CD14-positive monocyte (primary cell): ENCODE data around the gene SMPD2. TPM values are rescaled to one million over a fixed set of nuclear protein-coding genes. Genes with fewer than 3 reads are reported as not detected.
A peak's percentile ranks its signal among the peaks of the same experiment; 100 is the strongest.

Source experiments
- DNase-seq, 3 donors: peaks; one replicate each; pipeline ENCODE4 v3.0.0-alpha.2; 2011 to 2022
- H2AFZ ChIP-seq: 2 replicates; pipeline ENCODE4 v1.6.0; 2012; ENCODE audit warnings: mild to moderate bottlenecking, low read depth, low read length, inconsistent platforms; ENCODE audit not compliant: insufficient read depth, poor library complexity, severe bottlenecking
- H3K27ac ChIP-seq, 2 donors: 1 replicate in 1 of 2; 2 replicates in 1 of 2; pipeline ENCODE4 v1.5.1; 2012 to 2013; ENCODE audit warnings: low read length in 2 of 2, control low read depth in 1 of 2, inconsistent platforms in 1 of 2, low read depth in 1 of 2, mild to moderate bottlenecking in 1 of 2
- H3K27me3 ChIP-seq, 2 donors: one replicate each; pipeline versions ENCODE4 v1.6.0 to v1.6.1; 2011 to 2013; ENCODE audit warnings: low read length in 2 of 2; ENCODE audit not compliant: control insufficient read depth in 2 of 2, insufficient read depth in 2 of 2
- H3K36me3 ChIP-seq, 2 donors: replicated peaks in 1 of 2; 1 replicate in 1 of 2; 2 replicates in 1 of 2; pipeline versions ENCODE4 v1.5.1 to v1.6.1; 2012 to 2013; ENCODE audit warnings: low read length in 2 of 2, control low read depth in 1 of 2, inconsistent platforms in 1 of 2, mild to moderate bottlenecking in 1 of 2; ENCODE audit not compliant: insufficient read depth in 2 of 2, control insufficient read depth in 1 of 2
- H3K4me1 ChIP-seq, 2 donors: 1 replicate in 1 of 2; 2 replicates in 1 of 2; pipeline versions ENCODE4 v1.5.1 to v1.6.1; 2012 to 2013; ENCODE audit warnings: low read length in 2 of 2, control low read depth in 1 of 2, inconsistent platforms in 1 of 2, mild to moderate bottlenecking in 1 of 2, moderate library complexity in 1 of 2; ENCODE audit not compliant: insufficient read depth in 2 of 2, control insufficient read depth in 1 of 2
- H3K4me2 ChIP-seq: replicated peaks from 2 replicates; pipeline ENCODE3; 2012; ENCODE audit warnings: low read length, moderate library complexity, mild to moderate bottlenecking; ENCODE audit not compliant: poor library complexity, severe bottlenecking; ENCODE audit errors: extremely low read depth
- H3K4me3 ChIP-seq, 3 experiments: fragments of 200-600 bp in 1 of 3; sonication (generic) in 1 of 3; replicated peaks in 1 of 3; 1 replicate in 2 of 3; 2 replicates in 1 of 3; pipeline ENCODE4 v1.5.1; 2011 to 2013; ENCODE audit warnings: low read length in 3 of 3, mild to moderate bottlenecking in 3 of 3, control low read depth in 2 of 3, low read depth in 2 of 3, inconsistent platforms in 1 of 3, moderate library complexity in 1 of 3
- H3K79me2 ChIP-seq: 2 replicates; pipeline ENCODE4 v1.6.0; 2012; ENCODE audit warnings: mild to moderate bottlenecking, control low read depth, inconsistent platforms, low read length, moderate library complexity; ENCODE audit not compliant: insufficient read depth
- H3K9ac ChIP-seq: 2 replicates; pipeline ENCODE4 v1.6.0; 2017; ENCODE audit warnings: low read length, mild to moderate bottlenecking; ENCODE audit not compliant: insufficient read depth, poor library complexity, severe bottlenecking
- H3K9me3 ChIP-seq, 2 donors: replicated peaks in 1 of 2; 1 replicate in 1 of 2; 2 replicates in 1 of 2; pipeline versions ENCODE4 v1.5.1 to v1.6.1; 2012 to 2013; ENCODE audit warnings: low read length in 2 of 2, control low read depth in 1 of 2; ENCODE audit not compliant: control insufficient read depth in 1 of 2, insufficient read depth in 1 of 2
- H4K20me1 ChIP-seq: 2 replicates; pipeline ENCODE4 v1.6.0; 2012; ENCODE audit warnings: mild to moderate bottlenecking, low read length, control low read depth, moderate library complexity; ENCODE audit not compliant: insufficient read depth
- H3K27ac Mint-ChIP-seq, 7 donors: one replicate each; pipeline ENCODE4 v1.8.0; 2020; ENCODE audit warnings: mild to moderate bottlenecking in 7 of 7, mixed read lengths in 7 of 7, moderate library complexity in 6 of 7, inconsistent platforms in 2 of 7
- H3K27me3 Mint-ChIP-seq, 3 donors: one replicate each; pipeline ENCODE4 v1.8.0; 2021 to 2022; ENCODE audit warnings: low read depth in 3 of 3, mild to moderate bottlenecking in 3 of 3, mixed read lengths in 3 of 3, moderate library complexity in 3 of 3, inconsistent platforms in 1 of 3
- H3K36me3 Mint-ChIP-seq, 2 donors: one replicate each; pipeline ENCODE4 v1.8.0; 2020; ENCODE audit warnings: mixed read lengths in 2 of 2, inconsistent platforms in 1 of 2, mild to moderate bottlenecking in 1 of 2
- H3K4me1 Mint-ChIP-seq: one replicate; pipeline ENCODE4 v1.8.0; 2020; ENCODE audit warnings: mild to moderate bottlenecking, mixed read lengths
- H3K4me3 Mint-ChIP-seq, 2 donors: one replicate each; pipeline ENCODE4 v1.8.0; 2020; ENCODE audit warnings: mild to moderate bottlenecking in 2 of 2, mixed read lengths in 2 of 2, moderate library complexity in 1 of 2
- H3K9me3 Mint-ChIP-seq, 7 donors: one replicate each; pipeline ENCODE4 v1.8.0; 2020 to 2022; ENCODE audit warnings: mixed read lengths in 7 of 7, mild to moderate bottlenecking in 6 of 7, moderate library complexity in 6 of 7, inconsistent platforms in 2 of 7
- WGBS: methylation state at CpG from one replicate; pipeline ENCODE4 v1.1.5; 2013; ENCODE audit warnings: missing lambda C conversion rate; ENCODE audit not compliant: insufficient coverage; 5-methylcytosine and 5-hydroxymethylcytosine counted together
- intact Hi-C, 2 donors: fragments of 100-400 bp; cut with micrococcal nuclease; formaldehyde crosslinking; loops; one replicate each; pipeline versions ENCODE4 v1.15.0 to v1.15.1; 2023
- polyA plus RNA-seq, 3 donors: library from polyadenylated mRNA; depleted of rRNA in 1 of 3; unstranded in 2 of 3; stranded (reverse) in 1 of 3; fragments of 300-500 nt in 2 of 3; fragments of >200 nt in 1 of 3; fragmentation: Illumina TruSeq in 2 of 3; gene quantifications; 1 replicate in 2 of 3; 2 replicates in 1 of 3; pipeline ENCODE4 v1.2.3, GENCODE V29; 2012 to 2021
- TF ChIP-seq, protein P1 (sequence below): fragments of 200-600 bp; IDR thresholded peaks from one replicate; pipeline ENCODE4 v1.8.0; 2022; ENCODE audit warnings: antibody characterized with exemption, mild to moderate bottlenecking

The SMPD2 gene
- polyA plus RNA-seq, 3 donors = 9.5 to 14.3 (median 12.3) TPM

DNA sequence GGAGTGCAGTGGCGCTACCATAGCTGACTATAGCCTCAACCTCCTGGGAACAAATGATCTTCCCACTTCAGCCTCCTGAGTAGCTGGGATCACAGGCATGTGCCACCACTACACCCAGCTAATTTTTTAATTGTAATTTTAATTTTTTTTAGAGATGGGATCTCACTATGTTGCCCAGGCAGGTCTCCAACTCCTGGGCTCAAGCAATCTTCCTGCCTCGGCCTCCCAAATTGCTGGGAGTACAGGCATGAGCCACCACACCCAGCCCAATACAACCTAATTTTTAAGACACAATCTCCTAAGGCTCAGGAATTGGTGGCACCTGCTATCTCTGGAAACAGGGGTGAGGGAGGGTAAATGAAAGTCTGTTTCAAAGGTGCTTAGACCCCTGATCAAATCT is 36.7 kb downstream of the SMPD2 start:
- Mint-ChIP-seq H3K27ac (peak overlapping the region in 1 of 7 donors; percentile 61), H3K36me3 (peaks cover 76 to 82% of the 10 kb centered on the region in 2 donors), H3K4me1 (peaks cover 54% of the 10 kb centered on the region), H3K4me3 (no peak overlapping the region), H3K27me3 (no peaks in the 10 kb centered on the region), H3K9me3 (no peaks in the 10 kb centered on the region)
- no peak for DNase-seq
- intact Hi-C loops = no loop called here
- H2AFZ ChIP-seq = no peak overlapping the region
- H3K36me3 ChIP-seq = peaks cover 44 to 82% of the 10 kb centered on the region in 2 donors
- 100% methylated on average over 1 of the region's 2 CpGs for WGBS
- H3K9me3 ChIP-seq = no peaks in the 10 kb centered on the region
- no peaks in the 10 kb centered on the region for H3K27me3 ChIP-seq
- peaks cover 33% of the 10 kb centered on the region for H4K20me1 ChIP-seq
- peak overlapping the region in 1 of 2 donors; percentile 43 for H3K27ac ChIP-seq
- no peak overlapping the region for H3K4me2 ChIP-seq
- H3K79me2 ChIP-seq = peaks cover 59% of the 10 kb centered on the region
- peaks cover 28 to 35% of the 10 kb centered on the region in 2 donors for H3K4me1 ChIP-seq
- no peak overlapping the region for H3K9ac ChIP-seq
- H3K4me3 ChIP-seq = no peak overlapping the region
- TF ChIP-seq, protein P1, sequence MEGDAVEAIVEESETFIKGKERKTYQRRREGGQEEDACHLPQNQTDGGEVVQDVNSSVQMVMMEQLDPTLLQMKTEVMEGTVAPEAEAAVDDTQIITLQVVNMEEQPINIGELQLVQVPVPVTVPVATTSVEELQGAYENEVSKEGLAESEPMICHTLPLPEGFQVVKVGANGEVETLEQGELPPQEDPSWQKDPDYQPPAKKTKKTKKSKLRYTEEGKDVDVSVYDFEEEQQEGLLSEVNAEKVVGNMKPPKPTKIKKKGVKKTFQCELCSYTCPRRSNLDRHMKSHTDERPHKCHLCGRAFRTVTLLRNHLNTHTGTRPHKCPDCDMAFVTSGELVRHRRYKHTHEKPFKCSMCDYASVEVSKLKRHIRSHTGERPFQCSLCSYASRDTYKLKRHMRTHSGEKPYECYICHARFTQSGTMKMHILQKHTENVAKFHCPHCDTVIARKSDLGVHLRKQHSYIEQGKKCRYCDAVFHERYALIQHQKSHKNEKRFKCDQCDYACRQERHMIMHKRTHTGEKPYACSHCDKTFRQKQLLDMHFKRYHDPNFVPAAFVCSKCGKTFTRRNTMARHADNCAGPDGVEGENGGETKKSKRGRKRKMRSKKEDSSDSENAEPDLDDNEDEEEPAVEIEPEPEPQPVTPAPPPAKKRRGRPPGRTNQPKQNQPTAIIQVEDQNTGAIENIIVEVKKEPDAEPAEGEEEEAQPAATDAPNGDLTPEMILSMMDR = no peak

DNA sequence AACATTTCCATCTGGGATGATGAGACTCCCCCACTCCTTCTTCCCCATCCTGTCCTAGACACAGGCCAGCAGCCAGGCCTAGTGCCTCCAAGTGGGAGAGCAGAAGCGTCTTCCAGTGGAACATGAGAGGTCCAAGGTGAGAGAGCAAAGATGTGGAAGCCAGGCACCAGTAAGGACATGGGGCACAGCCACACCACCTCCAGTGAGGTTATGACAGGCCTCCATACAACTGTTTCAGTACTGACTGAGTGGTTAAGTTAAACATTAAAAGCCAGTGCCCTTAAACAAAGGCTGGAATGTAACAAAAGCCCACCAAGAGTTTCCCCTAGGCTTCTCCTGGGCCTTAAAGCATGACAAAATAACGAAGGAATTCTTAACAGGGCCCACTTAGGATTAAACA is 37.2 kb downstream of the SMPD2 start:
- Mint-ChIP-seq H3K36me3 (peaks cover 71 to 77% of the 10 kb centered on the region in 2 donors), H3K27me3 (no peaks in the 10 kb centered on the region), H3K27ac (peak overlapping the region in 4 of 7 donors; percentile 44 to 77 (median 66)), H3K4me3 (no peak overlapping the region), H3K4me1 (peaks cover 52% of the 10 kb centered on the region), H3K9me3 (no peaks in the 10 kb centered on the region)
- H3K4me2 ChIP-seq = no peak overlapping the region
- H3K79me2 ChIP-seq = peaks cover 65% of the 10 kb centered on the region
- 100% methylated on average over 2 of the region's 2 CpGs for WGBS
- H3K36me3 ChIP-seq = peaks cover 39 to 76% of the 10 kb centered on the region in 2 donors
- H3K27me3 ChIP-seq = no peaks in the 10 kb centered on the region
- H2AFZ ChIP-seq = no peak overlapping the region
- peaks cover 31 to 40% of the 10 kb centered on the region in 2 donors for H3K4me1 ChIP-seq
- H3K4me3 ChIP-seq = no peak overlapping the region
- no peak for DNase-seq
- peaks cover 31% of the 10 kb centered on the region for H4K20me1 ChIP-seq
- H3K9me3 ChIP-seq = no peaks in the 10 kb centered on the region
- peak overlapping the region; percentile 4 for H3K9ac ChIP-seq
- intact Hi-C loops = no loop called here
- peak overlapping the region in 1 of 2 donors; percentile 43 for H3K27ac ChIP-seq
- TF ChIP-seq, protein P1 = no peak
